Measurements from ENCODE around the gene LDLRAD4. TPM values are rescaled to one million over a fixed set of nuclear protein-coding genes. Genes with fewer than 3 reads are reported as not detected.
"Not testable (repeated sequence)": the region's sequence is repeated elsewhere in the genome, so short reads cannot be mapped to it uniquely, and the experiment has no call there.

Gene LDLRAD4
- total and polyA plus RNA-seq, 8 donors: 14.1 to 26.6 (median 18.8) TPM

DNA sequence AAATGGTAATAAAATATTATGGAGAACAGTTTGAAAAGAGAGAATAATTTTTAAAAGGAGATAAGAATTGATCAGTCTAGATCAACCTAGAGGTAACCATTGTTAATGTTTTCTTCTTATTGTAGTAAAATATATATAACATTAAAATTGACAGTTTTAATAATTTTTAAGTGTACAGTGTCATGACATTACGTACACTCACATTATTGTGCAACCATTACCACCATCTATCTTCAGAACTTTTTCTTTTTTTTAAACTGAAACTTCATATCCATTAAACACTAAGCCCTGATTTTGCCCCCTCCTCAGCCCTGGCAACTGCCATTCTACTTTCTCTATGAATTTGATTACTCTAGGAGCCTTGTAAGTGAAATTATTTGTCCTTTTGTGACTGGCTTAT, 121.1 kb downstream of the LDLRAD4 start:
- no peak for TF ChIP-seq CTCF (IDR thresholded peaks at IDR 0.05)
- Histone ChIP-seq H3K4me1 (no peaks in the 10 kb centered on the region), H3K9me3 (peaks cover 0 to 33% of the 10 kb centered on the region in 2 donors), H3K4me3 (no peak overlapping the region), H3K27ac (no peak overlapping the region), H3K36me3 (no peaks in the 10 kb centered on the region), H3K27me3 (no peaks in the 10 kb centered on the region)
- no peak for ATAC-seq
- intact Hi-C loops (cut with DNase I): no loop called here
- DNase-seq: no peak

DNA sequence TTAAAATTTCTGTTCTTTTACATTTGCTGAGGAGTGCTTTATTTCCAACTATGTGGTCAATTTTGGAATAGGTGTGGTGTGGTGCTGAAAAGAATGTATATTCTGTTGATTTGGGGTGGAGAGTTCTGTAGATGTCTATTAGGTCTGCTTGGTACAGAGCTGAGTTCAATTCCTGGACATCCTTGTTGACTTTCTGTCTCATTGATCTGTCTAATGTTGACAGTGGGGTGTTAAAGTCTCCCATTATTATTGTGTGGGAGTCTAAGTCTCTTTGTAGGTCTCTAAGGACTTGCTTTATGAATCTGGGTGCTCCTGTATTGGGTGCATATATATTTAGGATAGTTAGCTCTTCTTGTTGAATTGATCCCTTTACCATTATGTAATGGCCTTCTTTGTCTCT, 127.9 kb downstream of the LDLRAD4 start:
- H3K4me3 ChIP-seq; H3K27ac ChIP-seq; DNase-seq; H3K4me1 ChIP-seq; H3K36me3 ChIP-seq; intact Hi-C loops (cut with DNase I); H3K27me3 ChIP-seq; ATAC-seq: not testable (repeated sequence)
- peaks cover 0 to 41% of the 10 kb centered on the region in 2 donors for H3K9me3 ChIP-seq

DNA sequence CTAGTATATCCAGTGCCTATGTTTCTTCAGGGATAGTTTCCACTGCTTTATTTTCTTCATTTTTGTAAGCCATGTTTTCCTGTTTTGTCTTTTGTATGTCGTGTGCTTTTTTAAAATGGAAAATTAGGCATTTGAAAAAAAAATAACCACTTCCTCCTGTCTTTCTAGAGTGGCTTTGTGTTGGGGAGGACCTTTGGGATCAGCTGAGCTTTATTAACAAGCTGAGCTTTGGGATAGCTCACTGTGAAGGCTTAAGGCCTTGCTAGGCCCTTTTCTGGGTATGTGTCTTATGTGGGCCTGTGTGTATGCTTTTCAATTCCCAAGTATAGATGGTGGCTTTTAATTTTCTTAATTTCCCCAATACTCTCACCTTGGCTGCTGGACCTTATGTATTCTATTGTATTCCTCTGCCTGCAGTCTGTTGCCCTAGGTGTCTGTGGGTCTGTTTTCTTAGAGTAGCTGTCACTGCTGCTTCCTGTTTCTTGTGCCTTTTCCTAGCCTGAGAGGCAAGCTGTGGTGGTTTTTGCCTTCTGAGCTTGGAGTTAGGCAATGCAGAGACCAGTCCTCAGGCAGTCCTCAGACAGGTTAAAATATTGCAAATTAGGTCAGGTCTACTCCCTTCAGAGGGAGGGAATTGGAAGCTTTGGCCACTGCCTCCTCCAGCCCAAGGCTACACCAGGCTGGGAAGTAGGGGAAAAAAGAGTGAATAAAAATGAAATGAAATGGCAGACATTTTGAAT, 134.7 kb downstream of the LDLRAD4 start:
- Histone ChIP-seq H3K4me3 (no peak overlapping the region), H3K4me1 (peaks cover 0 to 9% of the 10 kb centered on the region in 2 donors), H3K27ac (no peak overlapping the region), H3K9me3 (peaks cover 0 to 16% of the 10 kb centered on the region in 2 donors), H3K27me3 (no peaks in the 10 kb centered on the region), H3K36me3 (no peaks in the 10 kb centered on the region)
- no peak for TF ChIP-seq CTCF (IDR thresholded peaks at IDR 0.05)
- intact Hi-C loops (cut with DNase I): no loop called here
- ATAC-seq (peak; percentile 37), DNase-seq (no peak)

DNA sequence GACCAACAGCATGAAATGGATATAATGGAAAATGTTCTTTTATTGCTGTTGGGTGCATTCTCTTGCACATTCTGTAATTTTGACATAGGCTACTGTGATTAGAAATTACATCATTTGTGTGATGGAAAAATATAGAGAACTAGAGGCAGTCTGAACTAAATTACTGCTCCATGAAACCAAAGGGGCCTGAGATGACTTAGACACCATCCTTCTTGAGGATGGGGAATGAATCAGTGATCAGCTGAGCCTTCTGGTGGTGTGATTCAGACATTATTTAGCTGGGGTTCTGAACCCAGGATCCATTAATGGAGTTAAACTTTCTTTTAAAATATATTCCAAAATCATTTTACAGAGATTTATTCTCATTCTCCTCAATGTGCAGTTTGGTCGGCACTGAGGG, 135.8 kb downstream of the LDLRAD4 start:
- no peak for TF ChIP-seq CTCF (IDR thresholded peaks at IDR 0.05)
- no peak for ATAC-seq
- no peak for DNase-seq
- no peak overlapping the region for H3K4me3 ChIP-seq
- H3K27ac ChIP-seq: no peak overlapping the region
- no peaks in the 10 kb centered on the region for H3K27me3 ChIP-seq
- H3K4me1 ChIP-seq: peaks cover 0 to 11% of the 10 kb centered on the region in 2 donors
- intact Hi-C loops (cut with DNase I): no loop called here
- H3K9me3 ChIP-seq: peaks cover 0 to 7% of the 10 kb centered on the region in 2 donors
- H3K36me3 ChIP-seq: no peaks in the 10 kb centered on the region

DNA sequence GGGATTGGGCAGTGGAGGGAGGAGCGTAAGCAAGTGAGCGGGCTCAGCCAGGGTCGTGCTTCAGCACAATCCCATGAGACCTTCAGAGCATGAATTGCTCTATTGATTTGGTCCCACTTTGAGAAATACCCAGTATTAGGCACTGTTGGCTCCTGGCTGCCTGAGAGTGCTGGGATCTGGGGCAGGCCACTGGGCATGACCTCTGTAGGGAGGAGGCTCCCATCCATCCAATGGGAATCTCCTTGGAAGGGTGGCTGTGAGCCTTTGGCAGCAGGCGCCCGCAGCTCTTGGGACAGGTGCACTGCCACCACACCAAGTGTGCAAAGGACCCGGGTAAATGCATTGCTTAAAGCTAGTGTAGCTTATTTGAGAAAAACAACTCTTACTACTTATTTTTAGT, 137.5 kb downstream of the LDLRAD4 start:
- H3K27me3 ChIP-seq: no peaks in the 10 kb centered on the region
- DNase-seq: peak in 1 of 4 donors; percentile 45
- no peak overlapping the region for H3K27ac ChIP-seq
- no peaks in the 10 kb centered on the region for H3K9me3 ChIP-seq
- TF ChIP-seq CTCF (IDR thresholded peaks at IDR 0.05): no peak
- intact Hi-C loops (cut with DNase I): no loop called here
- H3K4me3 ChIP-seq: no peak overlapping the region
- ATAC-seq: no peak
- no peaks in the 10 kb centered on the region for H3K36me3 ChIP-seq
- H3K4me1 ChIP-seq: peaks cover 0 to 15% of the 10 kb centered on the region in 2 donors

DNA sequence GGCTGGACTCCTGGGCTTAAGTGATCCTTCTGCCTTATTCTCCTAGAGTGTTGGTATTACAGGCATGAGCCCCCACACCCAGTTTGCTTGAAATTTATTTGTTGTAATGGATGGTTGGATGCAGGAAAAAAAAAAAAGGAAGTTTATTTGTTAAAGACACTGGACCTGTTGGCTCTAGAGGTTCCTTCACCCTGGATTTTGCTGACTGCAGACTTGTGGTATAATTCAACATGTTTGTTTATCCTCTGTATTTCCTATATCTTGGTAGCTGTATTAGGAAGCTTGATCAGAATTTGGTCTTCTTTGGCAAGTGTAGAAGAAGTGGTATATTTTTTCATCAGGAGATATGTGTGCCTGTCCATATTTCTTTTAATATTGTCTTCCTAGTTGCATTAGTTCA, 138.7 kb downstream of the LDLRAD4 start:
- no peaks in the 10 kb centered on the region for H3K36me3 ChIP-seq
- no peaks in the 10 kb centered on the region for H3K27me3 ChIP-seq
- intact Hi-C loops (cut with DNase I): no loop called here
- TF ChIP-seq CTCF (IDR thresholded peaks at IDR 0.05): no peak
- ATAC-seq: no peak
- H3K4me1 ChIP-seq: peaks cover 0 to 15% of the 10 kb centered on the region in 2 donors
- H3K4me3 ChIP-seq: no peak overlapping the region
- H3K27ac ChIP-seq: no peak overlapping the region
- no peaks in the 10 kb centered on the region for H3K9me3 ChIP-seq
- DNase-seq: no peak
